ENCODE data around the gene SBF2. TPM values are rescaled to one million over a fixed set of nuclear protein-coding genes. Genes with fewer than 3 reads are reported as not detected.

Gene SBF2
- total RNA-seq, 4 donors from 2014 or later, result 42.3 to 106 (median 45.3) TPM

- H3K4me1 ChIP-seq, result peaks cover 7% of the 10 kb centered on the region
- H3K4me3 ChIP-seq, result no peak overlapping the region
- no peak for DNase-seq (ENCODE audit: low spot score in 2 of 2)
- no peak for TF ChIP-seq POLR2AphosphoS5 (IDR thresholded peaks at IDR 0.05)
- TF ChIP-seq EP300 (IDR thresholded peaks at IDR 0.05), result no peak
- TF ChIP-seq CTCF (IDR thresholded peaks at IDR 0.05), result no peak
- no peak for TF ChIP-seq POLR2A (IDR thresholded peaks at IDR 0.05)
- H3K36me3 ChIP-seq, result peaks cover 54% of the 10 kb centered on the region
- H3K9me3 ChIP-seq, result no peaks in the 10 kb centered on the region
- 85% methylated on average over 4 of the region's 4 CpGs for WGBS
- no peaks in the 10 kb centered on the region for H3K27me3 ChIP-seq
- H3K27ac ChIP-seq, result no peak overlapping the region
Measured at GRCh38 chr11:9739123-9739900, 554.7 kb downstream of the SBF2 start.

- no peak for TF ChIP-seq POLR2AphosphoS5 (IDR thresholded peaks at IDR 0.05)
- no peak for TF ChIP-seq POLR2A (IDR thresholded peaks at IDR 0.05)
- TF ChIP-seq EP300 (IDR thresholded peaks at IDR 0.05), result no peak
- no peak for TF ChIP-seq CTCF (IDR thresholded peaks at IDR 0.05)
- Histone ChIP-seq H3K4me3 (no peak overlapping the region), H3K27ac (no peak overlapping the region), H3K9me3 (no peaks in the 10 kb centered on the region), H3K36me3 (peaks cover 57% of the 10 kb centered on the region), H3K4me1 (peaks cover 7% of the 10 kb centered on the region), H3K27me3 (no peaks in the 10 kb centered on the region)
- no peak for DNase-seq (ENCODE audit: low spot score in 2 of 2)
- 87% methylated on average over 1 of the region's 1 CpG for WGBS
Measured at GRCh38 chr11:9738707-9739106, 555.3 kb downstream of the SBF2 start.

GRCh38 chr11:9738116-9738515 is 555.9 kb downstream of the SBF2 start:
- Histone ChIP-seq H3K4me3 (no peak overlapping the region), H3K27ac (no peak overlapping the region), H3K4me1 (peaks cover 7% of the 10 kb centered on the region), H3K27me3 (no peaks in the 10 kb centered on the region), H3K9me3 (no peaks in the 10 kb centered on the region), H3K36me3 (peaks cover 63% of the 10 kb centered on the region)
- TF ChIP-seq POLR2A (IDR thresholded peaks at IDR 0.05) (no peak), POLR2AphosphoS5 (IDR thresholded peaks at IDR 0.05) (no peak), EP300 (IDR thresholded peaks at IDR 0.05) (no peak), CTCF (IDR thresholded peaks at IDR 0.05) (no peak)
- WGBS, result 52% methylated on average over 3 of the region's 3 CpGs
- no peak for DNase-seq (ENCODE audit: low spot score in 2 of 2)

- WGBS, result 89% methylated on average over 2 of the region's 2 CpGs
- no peaks in the 10 kb centered on the region for H3K27me3 ChIP-seq
- H3K4me1 ChIP-seq, result peaks cover 7% of the 10 kb centered on the region
- TF ChIP-seq POLR2A (IDR thresholded peaks at IDR 0.05) (no peak), CTCF (IDR thresholded peaks at IDR 0.05) (no peak), EP300 (IDR thresholded peaks at IDR 0.05) (no peak), POLR2AphosphoS5 (IDR thresholded peaks at IDR 0.05) (no peak)
- no peak overlapping the region for H3K4me3 ChIP-seq
- H3K27ac ChIP-seq, result no peak overlapping the region
- DNase-seq (ENCODE audit: low spot score in 2 of 2), result no peak
- H3K9me3 ChIP-seq, result no peaks in the 10 kb centered on the region
- peaks cover 60% of the 10 kb centered on the region for H3K36me3 ChIP-seq
Measured at GRCh38 chr11:9736365-9736764, 557.7 kb downstream of the SBF2 start.

GRCh38 chr11:9735919-9736318 is 558.1 kb downstream of the SBF2 start:
- 96% methylated on average over 2 of the region's 2 CpGs for WGBS
- Histone ChIP-seq H3K36me3 (peaks cover 56% of the 10 kb centered on the region), H3K9me3 (no peaks in the 10 kb centered on the region), H3K27me3 (no peaks in the 10 kb centered on the region), H3K27ac (no peak overlapping the region), H3K4me1 (peaks cover 7% of the 10 kb centered on the region), H3K4me3 (no peak overlapping the region)
- TF ChIP-seq EP300 (IDR thresholded peaks at IDR 0.05) (no peak), POLR2A (IDR thresholded peaks at IDR 0.05) (no peak), POLR2AphosphoS5 (IDR thresholded peaks at IDR 0.05) (no peak), CTCF (IDR thresholded peaks at IDR 0.05) (no peak)
- no peak for DNase-seq (ENCODE audit: low spot score in 2 of 2)
